HG03103 (cell line): ENCODE results near the gene FSTL1.
A peak's percentile ranks its signal among the peaks of the same experiment; 100 is the strongest.

Source experiments
- ATAC-seq: cut with Tn5 transposase; IDR thresholded peaks from one replicate; pipeline ENCODE4 v1.9.1; 2021; ENCODE audit warnings: low read depth; ENCODE audit not compliant: unreplicated experiment

The FSTL1 gene

DNA sequence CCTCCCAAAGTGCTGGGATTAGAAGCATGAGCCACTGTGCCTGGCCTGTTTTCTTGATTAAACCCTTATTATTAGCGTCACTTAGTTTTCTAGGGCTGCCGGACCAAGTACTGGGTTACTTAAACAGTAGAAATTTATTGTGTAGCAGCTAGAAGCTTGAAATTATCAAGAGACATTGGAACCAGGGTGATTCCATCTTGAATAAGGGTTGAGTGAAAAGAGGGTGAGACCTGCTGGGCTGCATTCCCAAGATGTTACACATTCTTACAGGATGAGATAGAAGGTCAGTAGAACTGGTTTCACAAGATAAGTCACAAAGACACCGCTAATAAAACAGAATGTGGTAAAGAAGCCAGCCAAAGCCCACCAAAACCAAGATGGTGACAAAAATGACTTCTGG lies 18.6 kb upstream of the FSTL1 start:
- ATAC-seq, result no peak

- no peak for ATAC-seq
Measured at GRCh38 chr3:120468635-120469295, 18.0 kb upstream of the FSTL1 start.

GRCh38 chr3:120462409-120462959 lies 11.7 kb upstream of the FSTL1 start:
- ATAC-seq, result no peak

DNA sequence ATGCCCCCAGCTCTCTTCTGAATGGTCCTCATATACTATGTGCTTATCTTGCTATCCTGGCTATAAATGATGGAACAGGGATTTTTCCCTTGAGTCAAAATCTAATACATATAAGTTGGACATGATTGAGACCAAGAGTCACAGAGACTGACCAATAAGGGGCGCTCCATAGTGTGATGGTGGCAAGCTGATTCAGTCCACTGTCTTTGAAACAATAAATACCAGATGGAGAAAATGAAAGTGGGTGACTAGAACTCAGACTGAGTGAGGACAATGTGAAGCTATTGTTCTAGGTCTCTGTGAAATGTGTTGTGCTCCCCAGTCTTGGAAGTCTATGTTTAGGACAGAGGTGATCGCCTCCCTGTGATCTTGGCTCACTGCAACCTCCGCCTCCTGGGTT lies 10.6 kb upstream of the FSTL1 start:
- no peak for ATAC-seq

- no peak for ATAC-seq
Measured at GRCh38 chr3:120460862-120461261, 10.1 kb upstream of the FSTL1 start.

- no peak for ATAC-seq
Measured at GRCh38 chr3:120460181-120460790, 9.5 kb upstream of the FSTL1 start.

GRCh38 chr3:120459196-120459595 lies 8.4 kb upstream of the FSTL1 start:
- no peak for ATAC-seq

- ATAC-seq, result no peak
Measured at GRCh38 chr3:120457827-120458226, 7.0 kb upstream of the FSTL1 start.

DNA sequence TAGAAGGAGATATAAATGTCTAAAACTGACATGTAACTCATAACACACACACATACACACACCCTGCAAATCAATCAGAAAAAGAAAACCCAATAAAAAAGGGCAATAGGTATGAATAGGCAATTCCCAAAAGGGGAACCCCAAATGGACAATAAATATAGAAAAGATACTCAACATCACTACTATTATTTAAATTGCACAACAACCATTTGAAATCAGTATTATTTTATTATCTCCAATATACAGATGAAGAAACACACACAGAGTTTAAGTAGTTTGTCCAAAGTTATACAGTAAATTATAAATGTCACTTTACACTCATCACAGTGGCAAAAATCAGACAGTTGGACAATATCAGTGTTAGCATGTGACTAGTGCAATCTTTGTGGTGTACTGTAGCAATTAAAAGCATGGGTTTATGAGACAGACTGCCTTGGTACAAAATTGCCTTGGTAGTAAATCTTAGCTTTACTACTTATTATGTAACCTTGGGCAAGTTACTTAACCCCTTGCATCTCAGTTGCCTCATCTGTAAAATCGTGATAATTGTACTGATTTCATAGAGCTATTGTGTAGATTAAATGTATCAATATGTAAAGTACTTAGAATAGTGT lies 3.4 kb upstream of the FSTL1 start:
- no peak for ATAC-seq

DNA sequence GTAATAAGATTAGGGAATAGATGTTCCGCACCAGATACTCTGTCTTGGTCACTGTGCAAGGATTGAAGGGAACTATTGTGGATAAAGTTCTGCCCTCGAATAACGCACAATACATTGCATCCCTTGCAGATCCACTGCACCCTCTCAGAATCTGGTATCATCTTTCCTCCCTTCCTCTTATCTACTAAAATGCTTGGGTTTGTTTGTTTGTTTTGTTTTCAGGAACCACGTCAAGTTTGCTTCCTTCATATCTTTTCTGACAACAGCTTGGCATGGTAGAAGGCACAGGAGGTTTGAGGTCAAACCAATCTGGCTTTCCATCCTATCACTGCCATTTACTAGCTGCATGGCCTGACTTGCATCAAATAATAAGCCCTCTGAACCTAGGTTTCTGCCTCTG lies 2.0 kb upstream of the FSTL1 start:
- ATAC-seq, result no peak

DNA sequence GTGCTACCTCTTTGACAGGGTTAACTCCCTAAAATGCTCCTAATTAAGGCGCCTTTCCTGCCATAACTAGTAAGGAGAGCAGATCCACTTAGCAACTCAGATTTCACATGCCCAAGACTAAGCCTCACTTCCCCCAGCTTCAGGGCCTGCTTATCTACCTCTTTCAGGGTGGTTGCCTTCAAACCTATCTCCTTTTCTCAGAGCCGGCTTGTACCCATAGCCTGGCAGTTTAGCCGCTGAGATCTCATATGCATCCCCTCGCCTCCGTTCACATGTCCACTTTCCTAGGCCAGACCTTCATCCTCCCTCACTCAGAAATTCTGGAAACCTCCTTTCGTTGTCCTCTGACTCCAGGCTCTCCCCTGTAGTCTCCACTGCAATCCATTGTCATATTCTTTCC lies 1.0 kb upstream of the FSTL1 start:
- ATAC-seq, result no peak

- no peak for ATAC-seq
Measured at GRCh38 chr3:120451272-120451761, 525 bp upstream of the FSTL1 start.

DNA sequence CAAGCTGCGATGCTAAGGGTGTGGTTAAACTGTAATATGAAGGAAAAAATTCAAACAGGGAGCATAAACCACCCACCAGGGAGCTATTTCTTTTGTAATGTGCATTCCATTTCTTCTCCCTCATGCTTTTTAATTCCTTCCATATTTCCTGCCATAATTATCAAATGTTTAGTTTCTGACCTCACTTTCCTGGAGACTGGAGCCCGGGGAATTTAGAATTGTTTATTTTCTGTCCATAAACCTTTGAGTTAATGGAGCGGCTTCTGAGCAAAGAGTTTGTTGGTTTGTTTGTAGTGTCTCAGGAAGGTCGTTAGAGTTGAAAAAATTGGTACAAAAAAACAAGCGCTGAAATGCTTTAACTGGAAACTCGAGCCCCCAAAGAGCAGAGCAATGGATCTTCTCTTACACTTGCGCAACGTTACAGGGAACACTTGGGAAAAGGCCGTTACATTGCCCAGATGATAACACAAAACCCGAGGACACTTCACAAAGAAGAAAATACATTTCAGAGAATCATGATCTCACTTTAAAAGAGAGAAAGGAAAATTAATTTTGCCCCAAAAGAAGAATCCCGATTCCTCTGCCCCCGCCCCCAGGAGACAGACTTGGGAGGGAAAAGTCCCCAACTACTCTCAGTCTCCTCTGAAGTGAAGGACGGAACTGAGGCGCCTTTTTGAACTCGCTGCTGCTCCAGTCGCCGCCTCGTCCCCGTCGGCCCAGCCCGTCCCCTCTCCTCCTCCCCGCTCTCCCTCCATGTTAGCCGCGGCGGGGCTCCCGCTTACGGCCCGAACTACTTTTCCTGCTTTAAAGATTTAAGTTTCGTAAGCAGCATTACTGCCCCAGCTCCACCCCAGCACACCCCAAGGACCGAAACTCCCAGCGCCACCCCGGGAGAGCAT lies 842 bp downstream of the FSTL1 start:
- peak; percentile 36 for ATAC-seq

- no peak for ATAC-seq
Measured at GRCh38 chr3:120449251-120449650, 1.5 kb downstream of the FSTL1 start.

- ATAC-seq, result no peak
Measured at GRCh38 chr3:120448756-120449155, 2.0 kb downstream of the FSTL1 start.

GRCh38 chr3:120446891-120447668 lies 3.7 kb downstream of the FSTL1 start:
- ATAC-seq, result no peak

GRCh38 chr3:120445654-120446053 lies 5.1 kb downstream of the FSTL1 start:
- no peak for ATAC-seq

DNA sequence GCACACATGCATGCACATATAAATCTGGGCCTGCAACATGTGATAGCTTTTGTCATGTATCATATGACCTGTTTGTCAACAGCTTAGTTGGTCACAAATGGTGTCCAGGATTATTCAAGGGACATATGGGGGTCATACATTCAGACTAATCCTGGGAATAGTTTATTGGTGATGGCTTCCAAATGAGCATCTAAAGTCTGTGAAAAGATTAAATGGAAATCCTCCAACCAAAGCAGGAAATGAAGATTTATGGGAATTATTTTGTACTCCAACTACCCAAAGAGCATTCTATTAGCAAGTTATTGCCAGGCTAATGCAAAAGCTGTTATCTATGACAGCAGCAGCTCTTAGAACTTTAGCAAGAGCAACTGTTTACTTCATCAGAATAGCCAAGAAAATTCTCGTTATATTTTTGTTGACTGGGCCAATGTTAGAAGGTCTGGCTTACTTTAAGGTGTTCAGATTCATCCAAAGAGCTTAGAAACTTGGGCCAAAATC lies 7.1 kb downstream of the FSTL1 start:
- no peak for ATAC-seq

DNA sequence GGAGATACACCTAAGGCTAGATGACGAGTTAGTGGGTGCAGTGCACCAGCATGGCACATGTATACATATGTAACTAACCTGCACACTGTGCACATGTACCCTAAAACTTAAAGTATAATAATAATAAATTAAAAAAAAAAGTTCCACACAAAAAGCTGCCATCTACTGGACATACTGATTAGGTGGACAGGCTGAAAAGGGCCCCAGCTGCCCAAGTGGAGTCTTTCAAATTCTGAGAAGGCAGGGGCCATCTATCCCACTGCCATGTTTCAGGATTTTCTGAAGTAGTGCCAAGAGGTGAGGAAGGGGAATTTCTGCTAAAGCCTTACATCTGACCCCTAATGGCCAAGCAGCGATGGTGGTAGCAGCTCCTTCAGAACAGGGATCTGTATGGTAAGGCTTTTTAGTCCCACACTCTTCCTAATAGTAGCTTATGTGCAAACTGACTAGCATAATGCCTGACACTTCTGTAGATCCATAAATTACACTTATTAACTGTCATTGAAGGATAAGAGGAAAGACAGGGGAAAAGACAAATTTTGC lies 7.7 kb downstream of the FSTL1 start:
- ATAC-seq, result no peak
